ENCODE results near the gene FGF8.

The FGF8 gene

GRCh38 chr10:101767966-101768790 is 7.7 kb downstream of the FGF8 start:
- DNase-seq: no peak

- no peak for DNase-seq
Measured at GRCh38 chr10:101767600-101767945, 8.3 kb downstream of the FGF8 start.

GRCh38 chr10:101766753-101767599 is 8.9 kb downstream of the FGF8 start:
- no peak for DNase-seq

- no peak for DNase-seq
Measured at GRCh38 chr10:101766306-101766705, 9.6 kb downstream of the FGF8 start.

- DNase-seq: no peak
Measured at GRCh38 chr10:101763141-101763846, 12.6 kb downstream of the FGF8 start.

- no peak for DNase-seq
Measured at GRCh38 chr10:101762736-101763135, 13.2 kb downstream of the FGF8 start.

GRCh38 chr10:101761226-101761625 is 14.7 kb downstream of the FGF8 start:
- DNase-seq: no peak

GRCh38 chr10:101760510-101760909 is 15.4 kb downstream of the FGF8 start:
- DNase-seq: no peak

- DNase-seq: no peak
Measured at GRCh38 chr10:101759309-101760247, 16.3 kb downstream of the FGF8 start.

- no peak for DNase-seq
Measured at GRCh38 chr10:101758858-101759257, 17.1 kb downstream of the FGF8 start.

- no peak for DNase-seq
Measured at GRCh38 chr10:101752241-101752640, 23.7 kb downstream of the FGF8 start.

GRCh38 chr10:101749047-101750016 is 26.6 kb downstream of the FGF8 start:
- DNase-seq: no peak

GRCh38 chr10:101748496-101748895 is 27.4 kb downstream of the FGF8 start:
- no peak for DNase-seq

GRCh38 chr10:101745074-101745696 is 30.7 kb downstream of the FGF8 start:
- DNase-seq: no peak

- DNase-seq: no peak
Measured at GRCh38 chr10:101744267-101744666, 31.6 kb downstream of the FGF8 start.

GRCh38 chr10:101741938-101742337 is 34.0 kb downstream of the FGF8 start:
- no peak for DNase-seq

- no peak for DNase-seq
Measured at GRCh38 chr10:101736666-101737065, 39.2 kb downstream of the FGF8 start.

GRCh38 chr10:101732096-101732495 is 43.8 kb downstream of the FGF8 start:
- no peak for DNase-seq

GRCh38 chr10:101726115-101726387 is 49.9 kb downstream of the FGF8 start:
- no peak for DNase-seq

- no peak for DNase-seq
Measured at GRCh38 chr10:101725296-101726114, 50.4 kb downstream of the FGF8 start.

Measured in activated T-cell treated with anti-CD3 and anti-CD28 coated beads for 4 hours (primary cell).